Large intestine (tissue), 3 donors: ENCODE results near the gene DYNC2I2. TPM values are rescaled to one million over a fixed set of nuclear protein-coding genes. Genes with fewer than 3 reads are reported as not detected.
"Not testable (repeated sequence)": the region's sequence is repeated elsewhere in the genome, so short reads cannot be mapped to it uniquely, and the experiment has no call there.

Source experiments
- DNase-seq, 2 donors: peaks; one replicate each; pipeline versions ENCODE4 v3.0.0 to v3.0.0-alpha.2; 2013
- H3K27ac ChIP-seq: one replicate; pipeline ENCODE4 v1.5.1; 2013; ENCODE audit warnings: low read length
- H3K27me3 ChIP-seq: 2 replicates; pipeline ENCODE4 v1.6.1; 2013; ENCODE audit warnings: low read length; ENCODE audit not compliant: control insufficient read depth, insufficient read depth
- H3K36me3 ChIP-seq: 2 replicates; pipeline ENCODE4 v1.6.1; 2013; ENCODE audit warnings: low read length; ENCODE audit not compliant: control insufficient read depth, insufficient read depth
- H3K4me1 ChIP-seq: one replicate; pipeline ENCODE4 v1.6.1; 2013; ENCODE audit warnings: low read length; ENCODE audit not compliant: control insufficient read depth, insufficient read depth
- H3K4me3 ChIP-seq: one replicate; pipeline ENCODE4 v1.5.1; 2013; ENCODE audit warnings: low read length
- H3K9me3 ChIP-seq: one replicate; pipeline ENCODE4 v1.6.1; 2013; ENCODE audit warnings: mild to moderate bottlenecking, low read depth, low read length, moderate library complexity; ENCODE audit not compliant: control insufficient read depth
- WGBS: methylation state at CpG from one replicate; pipeline ENCODE4 v1.1.5; 2013; ENCODE audit warnings: low lambda C conversion rate; ENCODE audit not compliant: insufficient coverage; 5-methylcytosine and 5-hydroxymethylcytosine counted together
- polyA plus RNA-seq: library from polyadenylated mRNA; unstranded; fragments of 120-200 nt; gene quantifications from one replicate; pipeline ENCODE4 v1.2.1, GENCODE V29; 2013

The DYNC2I2 gene
- polyA plus RNA-seq, 1 donor: 39.8 TPM

DNA sequence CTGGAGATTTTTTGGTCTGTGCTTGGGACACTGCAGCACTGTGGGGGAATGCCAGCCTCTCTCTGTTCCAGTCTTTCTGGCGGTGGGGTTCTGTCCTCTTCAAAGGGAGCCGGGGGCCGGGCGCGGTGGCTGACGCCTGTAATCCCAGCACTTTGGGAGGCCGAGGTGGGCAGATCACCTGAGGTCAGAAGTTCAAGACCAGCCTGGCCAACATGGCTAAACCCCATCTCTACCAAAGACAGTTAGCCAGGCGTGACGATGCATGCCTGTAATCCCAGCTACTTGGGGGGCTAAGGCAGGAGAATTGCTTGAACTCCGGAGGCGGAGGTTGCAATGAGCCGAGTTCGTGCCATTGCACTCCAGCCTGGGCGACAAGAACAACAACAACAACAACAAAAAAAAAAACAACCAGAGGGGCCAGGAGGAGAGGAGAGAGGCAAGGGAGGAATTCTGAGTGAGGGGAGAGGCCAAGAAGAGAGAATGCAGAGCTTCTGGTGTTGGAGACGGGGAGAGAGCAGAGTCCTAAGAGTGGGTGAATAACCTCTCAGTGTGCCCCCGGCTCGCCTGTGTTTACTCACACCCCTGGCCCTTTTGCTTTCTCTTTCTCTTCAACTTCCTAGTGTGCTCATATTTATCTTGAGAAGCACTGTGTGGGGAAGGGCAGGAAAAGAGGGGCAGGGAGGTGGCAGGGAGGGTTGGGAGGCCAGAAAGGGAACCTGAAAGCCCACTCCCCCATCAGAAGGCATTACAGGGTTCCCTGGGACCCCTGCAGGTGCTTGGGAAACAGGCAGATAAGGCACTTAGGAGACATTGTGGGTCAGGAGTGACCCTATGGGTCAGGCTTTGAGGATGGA lies 29.2 kb upstream of the DYNC2I2 start:
- peak overlapping the region; percentile 17 for H3K4me3 ChIP-seq
- peaks cover 41% of the 10 kb centered on the region for H3K4me1 ChIP-seq
- no peaks in the 10 kb centered on the region for H3K9me3 ChIP-seq
- peak overlapping the region; percentile 96 for H3K27ac ChIP-seq
- no CpG with 5 or more reads among the region's 17 CpGs for WGBS
- H3K27me3 ChIP-seq: no peaks in the 10 kb centered on the region
- peak; percentile 85 to 92 for DNase-seq
- no peaks in the 10 kb centered on the region for H3K36me3 ChIP-seq

DNA sequence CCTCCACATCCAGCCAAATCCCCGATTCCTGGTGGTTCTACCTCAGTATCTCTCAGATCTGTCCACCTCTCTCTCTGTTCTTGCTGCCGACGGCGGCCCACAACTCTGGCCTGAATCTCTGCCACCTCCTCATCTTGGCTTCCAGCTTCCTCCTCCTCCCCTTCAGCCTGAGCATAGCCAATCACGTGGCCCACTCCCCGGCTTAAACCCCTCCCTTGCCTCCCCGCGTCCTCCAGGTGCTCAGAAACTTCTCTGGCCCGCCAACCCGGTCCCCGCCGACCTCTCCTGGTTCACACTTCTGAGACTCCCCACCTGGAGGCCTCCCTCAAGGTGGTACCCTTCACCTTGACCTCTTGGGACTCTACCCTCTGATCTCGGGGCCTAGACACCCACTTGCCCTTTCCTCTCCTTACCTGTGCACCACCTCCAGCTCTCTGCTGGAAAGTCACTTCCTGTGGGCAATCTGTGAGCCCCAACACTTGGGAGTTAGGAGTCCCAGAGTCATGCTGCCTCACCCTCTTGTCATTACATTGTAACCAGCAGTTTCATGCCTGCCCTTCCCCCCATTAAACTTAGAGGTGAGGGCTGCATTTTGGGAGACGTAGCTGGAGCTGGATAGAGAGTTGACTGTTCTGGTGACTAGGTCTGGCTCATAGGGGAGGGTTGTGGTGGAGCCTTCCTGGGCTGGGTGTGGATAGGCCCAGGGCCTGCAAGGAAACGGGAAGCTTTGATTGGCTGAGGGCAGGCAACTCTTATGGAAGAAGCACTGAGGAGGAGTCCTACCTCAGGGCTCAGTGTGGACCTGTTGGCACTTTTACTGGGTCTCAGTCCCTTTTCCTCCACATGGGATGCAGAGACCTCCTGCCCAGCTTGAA lies 27.9 kb upstream of the DYNC2I2 start:
- Histone ChIP-seq H3K4me1 (peaks cover 41% of the 10 kb centered on the region), H3K9me3 (no peaks in the 10 kb centered on the region), H3K36me3 (no peaks in the 10 kb centered on the region), H3K4me3 (peak overlapping the region; percentile 63), H3K27me3 (no peaks in the 10 kb centered on the region), H3K27ac (peak overlapping the region; percentile 96)
- WGBS: 17% methylated on average over 1 of the region's 15 CpGs
- DNase-seq: peak; percentile 83 to 94

DNA sequence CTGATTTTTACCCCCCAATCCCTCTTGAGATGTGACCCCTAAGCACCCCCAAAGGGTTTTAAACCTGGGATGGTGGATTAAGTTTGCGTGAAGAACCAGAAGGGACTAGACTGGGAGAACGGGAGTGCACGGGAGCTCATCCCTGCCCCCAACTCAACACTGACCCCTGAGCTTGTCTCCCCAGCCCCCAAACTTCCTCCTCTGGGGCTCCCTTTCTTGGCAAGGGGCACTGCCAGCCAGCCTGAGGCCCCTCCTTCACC lies 27.3 kb upstream of the DYNC2I2 start:
- peaks cover 41% of the 10 kb centered on the region for H3K4me1 ChIP-seq

GRCh38 chr9:128683340-128684064 lies 26.9 kb upstream of the DYNC2I2 start:
- H3K4me3 ChIP-seq: peak overlapping the region; percentile 63
- DNase-seq: peak; percentile 61 to 81
- no peaks in the 10 kb centered on the region for H3K36me3 ChIP-seq
- WGBS: 20% methylated on average over 3 of the region's 21 CpGs
- no peaks in the 10 kb centered on the region for H3K27me3 ChIP-seq
- H3K9me3 ChIP-seq: no peaks in the 10 kb centered on the region
- peaks cover 41% of the 10 kb centered on the region for H3K4me1 ChIP-seq
- peak overlapping the region; percentile 96 for H3K27ac ChIP-seq

More for the DNA sequence above, 27.3 kb upstream of the DYNC2I2 start:
- Histone ChIP-seq H3K4me3 (peak overlapping the region; percentile 63), H3K27ac (peak overlapping the region; percentile 96), H3K27me3 (no peaks in the 10 kb centered on the region), H3K9me3 (no peaks in the 10 kb centered on the region), H3K36me3 (no peaks in the 10 kb centered on the region)
- WGBS: no CpG with 5 or more reads among the region's 3 CpGs
- DNase-seq: no peak

DNA sequence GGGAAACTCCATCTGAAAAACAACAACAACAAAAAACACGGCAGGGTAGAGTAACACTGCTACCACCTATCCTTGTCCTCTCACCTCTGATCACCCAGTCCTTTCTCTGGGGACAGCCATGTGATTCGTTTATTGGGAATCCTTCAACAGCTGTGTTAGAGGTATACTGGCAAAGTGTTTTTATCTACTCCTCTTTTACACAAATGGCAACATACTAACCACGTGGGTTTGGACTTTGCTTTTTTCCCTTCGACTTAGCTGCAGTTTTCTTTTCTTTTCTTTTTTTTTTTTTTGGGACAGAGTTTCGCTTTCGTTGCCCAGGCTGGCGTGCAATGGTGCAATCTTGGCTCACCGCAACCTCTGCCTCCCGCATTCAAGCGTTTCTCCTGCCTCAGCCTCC lies 21.1 kb upstream of the DYNC2I2 start:
- H3K36me3 ChIP-seq: no peaks in the 10 kb centered on the region
- H3K27me3 ChIP-seq: no peaks in the 10 kb centered on the region
- H3K9me3 ChIP-seq: no peaks in the 10 kb centered on the region
- WGBS: 37% methylated on average over 4 of the region's 10 CpGs
- no peak overlapping the region for H3K4me3 ChIP-seq
- H3K27ac ChIP-seq: peak overlapping the region; percentile 54
- DNase-seq: peak; percentile 75 to 87
- peaks cover 7% of the 10 kb centered on the region for H3K4me1 ChIP-seq

GRCh38 chr9:128675382-128675781 lies 18.7 kb upstream of the DYNC2I2 start:
- Histone ChIP-seq H3K4me1 (peaks cover 7% of the 10 kb centered on the region), H3K27me3 (no peaks in the 10 kb centered on the region), H3K27ac (no peak overlapping the region), H3K9me3 (no peaks in the 10 kb centered on the region), H3K4me3 (no peak overlapping the region), H3K36me3 (no peaks in the 10 kb centered on the region)
- DNase-seq: no peak
- WGBS: no CpG with 5 or more reads among the region's 4 CpGs

DNA sequence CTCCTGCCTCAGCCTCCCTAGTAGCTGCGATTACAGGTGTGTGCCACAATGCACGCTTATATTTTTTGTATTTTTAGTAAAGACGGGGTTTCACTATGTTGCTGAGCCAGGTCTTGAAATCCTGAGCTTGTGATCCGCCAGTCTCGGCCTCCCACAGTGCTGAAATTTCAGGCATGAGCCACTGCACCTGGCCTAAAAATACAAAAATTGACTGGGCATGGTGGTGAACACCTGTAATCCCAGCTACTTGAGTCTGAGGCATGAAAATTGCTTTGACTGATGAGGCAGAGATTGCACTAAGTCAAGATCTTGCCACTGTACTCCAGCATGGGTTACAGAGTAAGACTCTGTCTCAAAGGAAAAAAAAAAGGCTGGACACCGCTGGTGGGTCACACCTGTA lies 13.1 kb upstream of the DYNC2I2 start:
- WGBS: no CpG with 5 or more reads among the region's 6 CpGs
- Histone ChIP-seq H3K27me3 (no peaks in the 10 kb centered on the region), H3K27ac (no peak overlapping the region), H3K4me1 (no peaks in the 10 kb centered on the region), H3K9me3 (no peaks in the 10 kb centered on the region), H3K36me3 (no peaks in the 10 kb centered on the region), H3K4me3 (no peak overlapping the region)
- no peak for DNase-seq

DNA sequence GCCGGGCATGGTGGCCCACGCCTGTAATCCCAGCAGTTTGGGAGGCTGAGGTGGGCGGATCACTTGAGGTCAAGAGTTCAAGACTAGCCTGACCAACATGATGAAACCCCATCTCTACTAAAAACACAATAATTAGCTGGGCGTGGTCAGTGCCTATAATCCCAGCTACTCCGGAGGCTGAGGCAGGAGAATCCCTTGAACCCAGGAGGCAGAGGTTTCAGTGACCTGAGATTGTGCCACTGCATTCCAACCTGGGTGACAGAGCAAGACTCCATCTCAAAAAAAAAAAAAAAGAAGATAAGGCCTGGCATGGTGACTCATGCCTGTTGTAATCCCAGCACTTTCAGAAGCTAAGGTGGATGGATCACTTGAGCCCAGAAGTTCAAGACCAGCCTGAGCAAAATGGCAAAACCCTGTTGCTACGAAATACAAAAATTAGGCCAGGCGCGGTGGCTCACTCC lies 9.9 kb upstream of the DYNC2I2 start:
- WGBS: no CpG with 5 or more reads among the region's 8 CpGs
- not testable (repeated sequence) for H3K4me1 ChIP-seq, H3K4me3 ChIP-seq, H3K27me3 ChIP-seq, H3K36me3 ChIP-seq, H3K9me3 ChIP-seq, H3K27ac ChIP-seq
- peak in 1 of 2 donors; percentile 19 for DNase-seq

GRCh38 chr9:128657796-128658195 lies 1.1 kb upstream of the DYNC2I2 start:
- Histone ChIP-seq H3K36me3 (no peaks in the 10 kb centered on the region), H3K27me3 (no peaks in the 10 kb centered on the region), H3K4me3 (no peak overlapping the region), H3K9me3 (no peaks in the 10 kb centered on the region), H3K4me1 (peaks cover 4% of the 10 kb centered on the region), H3K27ac (no peak overlapping the region)
- WGBS: no CpG with 5 or more reads among the region's 3 CpGs
- no peak for DNase-seq

DNA sequence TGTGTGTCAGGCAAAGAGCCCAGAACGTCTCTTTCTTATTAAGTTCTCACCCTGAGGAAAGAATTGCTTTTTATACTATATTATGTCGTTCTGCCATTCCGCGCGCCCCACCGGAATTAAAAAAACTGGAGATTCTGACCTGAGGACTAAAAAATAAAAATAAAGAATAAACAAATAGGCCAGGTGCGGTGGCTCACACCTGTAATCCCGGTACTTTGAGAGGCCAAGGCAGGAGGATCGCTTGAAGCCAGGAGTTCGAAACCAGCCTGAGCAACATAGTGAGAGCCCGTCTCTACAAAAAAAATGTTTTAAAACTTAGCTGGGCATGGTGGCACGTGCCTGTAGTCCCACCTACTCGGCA lies 677 bp upstream of the DYNC2I2 start:
- no peak for DNase-seq
- Histone ChIP-seq H3K36me3 (no peaks in the 10 kb centered on the region), H3K4me3 (peak overlapping the region; percentile 49), H3K27me3 (no peaks in the 10 kb centered on the region), H3K9me3 (no peaks in the 10 kb centered on the region), H3K27ac (peak overlapping the region; percentile 91), H3K4me1 (peaks cover 4% of the 10 kb centered on the region)
- 100% methylated on average over 3 of the region's 13 CpGs for WGBS
